Common myeloid progenitor, CD34-positive (primary cell): ENCODE results near the gene PCED1B.
A peak's percentile ranks its signal among the peaks of the same experiment; 100 is the strongest.
"Not testable (repeated sequence)": the region's sequence is repeated elsewhere in the genome, so short reads cannot be mapped to it uniquely, and the experiment has no call there.

Experiments
- CTCF ChIA-PET: fragments of 350-600 bp; sonication (Branson Sonifier 250); formaldehyde crosslinking; loops from one replicate; lab custom pipeline; 2021; ENCODE audit warnings: antibody characterized with exemption; lab: Charles Lee
- POLR2A ChIA-PET: fragments of 350-600 bp; sonication (Branson Sonifier 250); formaldehyde crosslinking; loops from one replicate; lab custom pipeline; 2021; ENCODE audit warnings: antibody characterized with exemption; lab: Charles Lee
- DNase-seq, 3 donors: peaks; one replicate each; pipeline versions ENCODE4 v3.0.0 to v3.0.0-alpha.2; 2013
- H3K27ac ChIP-seq, 2 experiments: 1 replicate in 1 of 2; 2 replicates in 1 of 2; pipeline ENCODE4 v1.7.0; 2013; ENCODE audit warnings: inconsistent platforms in 2 of 2, low read length in 2 of 2, mild to moderate bottlenecking in 2 of 2, low read depth in 1 of 2, moderate library complexity in 1 of 2; ENCODE audit not compliant: severe bottlenecking in 2 of 2, insufficient read depth in 1 of 2, poor library complexity in 1 of 2
- H3K27me3 ChIP-seq, 5 experiments: replicated peaks in 2 of 5; 1 replicate in 3 of 5; 2 replicates in 2 of 5; pipeline versions ENCODE4 v1.6.1 to v1.7.0; 2013; ENCODE audit warnings: low read length in 4 of 5, mild to moderate bottlenecking in 2 of 5, moderate library complexity in 2 of 5, inconsistent platforms in 1 of 5; ENCODE audit not compliant: insufficient read depth in 5 of 5, control insufficient read depth in 4 of 5
- H3K36me3 ChIP-seq, 4 experiments: 1 replicate in 2 of 4; 2 replicates in 2 of 4; pipeline versions ENCODE4 v1.6.1 to v1.7.0; 2013; ENCODE audit warnings: low read length in 3 of 4, control low read depth in 1 of 4, mild to moderate bottlenecking in 1 of 4; ENCODE audit not compliant: control insufficient read depth in 4 of 4, insufficient read depth in 4 of 4
- H3K4me1 ChIP-seq, 4 experiments: 1 replicate in 3 of 4; 2 replicates in 1 of 4; pipeline versions ENCODE4 v1.6.1 to v1.7.1; 2013; ENCODE audit warnings: low read length in 3 of 4, mild to moderate bottlenecking in 3 of 4, control low read depth in 1 of 4, inconsistent platforms in 1 of 4, moderate library complexity in 1 of 4; ENCODE audit not compliant: control insufficient read depth in 4 of 4, insufficient read depth in 4 of 4; ENCODE audit errors: control extremely low read depth in 1 of 4
- H3K4me3 ChIP-seq, 7 experiments: 1 replicate in 4 of 7; 2 replicates in 3 of 7; pipeline versions ENCODE4 v1.5.1 to v1.7.0; 2013; ENCODE audit warnings: mild to moderate bottlenecking in 7 of 7, low read length in 6 of 7, moderate library complexity in 6 of 7, inconsistent platforms in 2 of 7, low read depth in 2 of 7, control low read depth in 1 of 7; ENCODE audit not compliant: insufficient read depth in 4 of 7, control insufficient read depth in 1 of 7; ENCODE audit errors: extremely low read depth in 1 of 7
- H3K9me3 ChIP-seq, 5 experiments: 1 replicate in 4 of 5; 2 replicates in 1 of 5; pipeline versions ENCODE4 v1.6.1 to v1.7.1; 2013; ENCODE audit warnings: low read length in 4 of 5, mild to moderate bottlenecking in 2 of 5, inconsistent platforms in 1 of 5, low read depth in 1 of 5, moderate library complexity in 1 of 5; ENCODE audit not compliant: control insufficient read depth in 4 of 5, insufficient read depth in 2 of 5; ENCODE audit errors: control extremely low read depth in 1 of 5
- WGBS: methylation state at CpG from one replicate; pipeline ENCODE4 v1.1.5; 2013; ENCODE audit not compliant: insufficient coverage; 5-methylcytosine and 5-hydroxymethylcytosine counted together

Gene PCED1B

DNA sequence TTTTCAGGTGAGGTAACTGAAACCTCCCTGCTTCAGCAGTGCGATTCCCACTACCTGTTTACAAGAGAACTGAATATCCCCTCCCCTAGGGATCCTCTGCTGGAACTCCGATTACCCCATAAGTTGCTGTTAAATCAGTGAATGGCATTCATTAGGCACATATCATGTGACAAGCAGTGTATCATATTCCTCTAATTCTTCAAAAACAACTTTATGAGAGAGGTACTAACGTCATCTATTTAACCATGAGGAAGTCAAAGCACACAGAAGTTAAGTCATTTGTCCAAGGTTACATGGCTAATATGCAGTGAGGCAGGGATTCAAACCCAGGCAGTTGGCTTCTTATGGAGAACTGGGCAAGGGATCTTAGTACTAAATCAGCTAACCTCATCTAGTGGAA, 43.9 kb upstream of the PCED1B start:
- CTCF ChIA-PET, result interaction anchor here (1.6 kb wide), 1 partner anchor 15 kb away, joined by 4 read pairs; no protein-coding TSS in a partner anchor
- Histone ChIP-seq H3K4me3 (no peak overlapping the region), H3K27ac (no peak overlapping the region), H3K9me3 (no peaks in the 10 kb centered on the region), H3K27me3 (no peaks in the 10 kb centered on the region), H3K4me1 (peaks cover 0 to 10% (median 7%) of the 10 kb centered on the region in 4 experiments), H3K36me3 (no peaks in the 10 kb centered on the region)
- 93% methylated on average over 3 of the region's 3 CpGs for WGBS
- POLR2A ChIA-PET, result no interaction called here
- no peak for DNase-seq

DNA sequence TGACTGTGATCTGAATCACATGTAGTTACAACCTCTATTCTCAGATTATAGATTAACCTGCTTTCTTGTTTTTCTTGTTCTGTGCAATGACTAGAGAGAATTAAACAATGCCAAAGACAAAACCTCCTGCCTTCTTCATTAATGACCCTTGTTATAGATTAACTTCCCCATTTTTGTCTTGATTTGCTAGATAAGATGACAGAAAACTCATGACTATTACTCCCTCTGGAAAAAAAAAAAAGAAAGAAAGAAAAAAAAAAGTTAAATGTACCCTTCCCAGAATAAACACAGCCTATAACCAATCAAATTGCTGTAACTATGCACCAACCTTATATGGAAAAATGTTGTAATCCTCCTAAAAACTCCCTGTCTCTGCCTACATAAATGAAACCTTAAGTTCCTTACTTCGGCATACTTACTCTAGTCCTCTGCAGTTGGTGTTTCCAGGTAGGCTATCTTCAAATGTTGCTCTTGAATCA, 41.1 kb upstream of the PCED1B start:
- WGBS, result no CpG with 5 or more reads among the region's 1 CpG

DNA sequence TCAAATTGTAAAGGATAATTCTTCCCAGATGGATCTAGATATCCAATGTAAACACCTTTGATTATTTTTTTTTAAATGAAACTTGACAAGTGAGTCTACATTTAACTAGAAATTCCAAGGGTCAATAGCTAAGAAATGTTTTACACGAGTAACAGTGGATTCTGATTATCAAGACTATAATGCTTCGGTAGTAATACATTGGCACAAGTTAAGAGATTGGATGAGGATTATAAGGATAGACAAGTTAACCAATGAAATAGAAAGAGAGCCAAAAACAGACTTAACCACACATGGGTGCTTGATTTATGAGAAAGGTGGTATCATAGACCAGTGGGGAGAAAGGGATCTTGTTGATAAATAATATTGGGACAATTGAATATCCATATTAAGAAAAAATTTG, 40.3 kb upstream of the PCED1B start:
- Histone ChIP-seq H3K4me3 (no peak overlapping the region), H3K27me3 (no peaks in the 10 kb centered on the region), H3K4me1 (peaks cover 0 to 10% (median 5%) of the 10 kb centered on the region in 4 experiments), H3K36me3 (no peaks in the 10 kb centered on the region), H3K27ac (no peak overlapping the region), H3K9me3 (peaks cover 0 to 4% (median 0%) of the 10 kb centered on the region in 5 experiments)
- ChIA-PET POLR2A (no interaction called here), CTCF (interaction anchor here (1.2 kb wide), 1 partner anchor 613 kb away, joined by 3 read pairs; no protein-coding TSS in a partner anchor)
- DNase-seq, result no peak
- 100% methylated on average over 1 of the region's 2 CpGs for WGBS

More for the DNA sequence above, 41.1 kb upstream of the PCED1B start:
- no peak overlapping the region for H3K27ac ChIP-seq
- no peaks in the 10 kb centered on the region for H3K27me3 ChIP-seq
- peaks cover 0 to 4% (median 0%) of the 10 kb centered on the region in 5 experiments for H3K9me3 ChIP-seq
- CTCF ChIA-PET, result interaction anchor here (1.1 to 1.9 kb wide), 3 partner anchors 13 to 614 kb away, joined by 3 to 4 read pairs (median 3); no protein-coding TSS in a partner anchor
- no peaks in the 10 kb centered on the region for H3K36me3 ChIP-seq
- POLR2A ChIA-PET, result no interaction called here
- peak; percentile 11 to 60 (median 49) for DNase-seq
- peak overlapping the region in 1 of 7 experiments; percentile 23 for H3K4me3 ChIP-seq
- peaks cover 0 to 10% (median 7%) of the 10 kb centered on the region in 4 experiments for H3K4me1 ChIP-seq

DNA sequence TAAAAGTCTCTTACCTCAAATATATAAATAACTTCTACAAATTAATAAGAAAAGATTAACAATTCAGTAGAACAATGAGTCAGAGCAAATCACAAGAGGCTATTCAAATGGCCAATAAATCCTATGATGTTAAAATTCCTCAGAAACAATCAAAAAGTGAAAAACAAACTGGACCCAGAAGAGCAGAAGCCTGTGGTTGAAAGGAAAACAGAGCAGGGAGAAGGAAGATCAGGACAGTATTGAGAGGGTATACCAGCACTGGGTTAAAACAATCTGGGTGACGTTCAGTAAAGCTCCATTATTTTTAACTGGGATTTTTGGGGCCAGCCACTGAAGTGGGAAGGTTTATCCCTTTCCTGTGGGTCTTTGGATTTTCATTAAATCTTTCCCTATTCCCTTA, 39.7 kb upstream of the PCED1B start:
- DNase-seq, result no peak
- CTCF ChIA-PET, result interaction anchor here (0.7 to 1.3 kb wide), 2 partner anchors 31 to 358 kb away, joined by 3 read pairs; no protein-coding TSS in a partner anchor
- H3K4me1 ChIP-seq, result peaks cover 0 to 8% (median 5%) of the 10 kb centered on the region in 4 experiments
- peaks cover 0 to 4% (median 0%) of the 10 kb centered on the region in 5 experiments for H3K9me3 ChIP-seq
- H3K4me3 ChIP-seq, result no peak overlapping the region
- no peaks in the 10 kb centered on the region for H3K27me3 ChIP-seq
- WGBS, result 100% methylated on average over 1 of the region's 1 CpG
- no peaks in the 10 kb centered on the region for H3K36me3 ChIP-seq
- POLR2A ChIA-PET, result no interaction called here
- H3K27ac ChIP-seq, result no peak overlapping the region

DNA sequence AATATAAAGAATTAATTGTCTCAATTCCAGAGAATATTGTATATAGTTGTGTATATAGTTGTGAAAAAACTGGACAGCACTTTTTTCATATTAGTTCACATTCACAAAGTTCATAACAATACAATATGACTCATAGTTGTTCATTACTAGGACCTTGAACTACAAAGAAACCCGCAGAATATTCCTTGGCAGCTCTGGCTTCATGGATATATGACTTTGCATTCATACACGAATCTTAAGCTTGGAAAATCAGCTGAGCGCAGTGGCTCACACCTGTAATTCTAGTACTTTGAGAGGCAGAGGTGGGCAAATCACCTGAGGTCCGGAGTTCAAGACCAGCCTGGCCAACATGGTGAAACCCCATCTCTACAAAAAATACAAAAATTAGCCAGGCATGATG, 38.1 kb upstream of the PCED1B start:
- ChIA-PET POLR2A (no interaction called here), CTCF (interaction anchor here (1.5 to 1.7 kb wide), 2 partner anchors 9 kb away, joined by 3 to 5 read pairs; no protein-coding TSS in a partner anchor)
- WGBS, result 100% methylated on average over 3 of the region's 4 CpGs
- no peaks in the 10 kb centered on the region for H3K36me3 ChIP-seq
- no peak overlapping the region for H3K27ac ChIP-seq
- no peak overlapping the region for H3K4me3 ChIP-seq
- H3K9me3 ChIP-seq, result peaks cover 0 to 4% (median 0%) of the 10 kb centered on the region in 5 experiments
- H3K27me3 ChIP-seq, result no peaks in the 10 kb centered on the region
- DNase-seq, result no peak
- H3K4me1 ChIP-seq, result peaks cover 0 to 8% (median 5%) of the 10 kb centered on the region in 4 experiments

- ChIA-PET CTCF (no interaction called here), POLR2A (no interaction called here)
- Histone ChIP-seq H3K9me3 (peaks cover 0 to 23% (median 8%) of the 10 kb centered on the region in 5 experiments), H3K4me3 (no peak overlapping the region), H3K36me3 (no peaks in the 10 kb centered on the region), H3K27ac (no peak overlapping the region), H3K27me3 (no peaks in the 10 kb centered on the region), H3K4me1 (no peaks in the 10 kb centered on the region)
- no peak for DNase-seq
Observed at GRCh38 chr12:47048541-47048940, 30.9 kb upstream of the PCED1B start.

DNA sequence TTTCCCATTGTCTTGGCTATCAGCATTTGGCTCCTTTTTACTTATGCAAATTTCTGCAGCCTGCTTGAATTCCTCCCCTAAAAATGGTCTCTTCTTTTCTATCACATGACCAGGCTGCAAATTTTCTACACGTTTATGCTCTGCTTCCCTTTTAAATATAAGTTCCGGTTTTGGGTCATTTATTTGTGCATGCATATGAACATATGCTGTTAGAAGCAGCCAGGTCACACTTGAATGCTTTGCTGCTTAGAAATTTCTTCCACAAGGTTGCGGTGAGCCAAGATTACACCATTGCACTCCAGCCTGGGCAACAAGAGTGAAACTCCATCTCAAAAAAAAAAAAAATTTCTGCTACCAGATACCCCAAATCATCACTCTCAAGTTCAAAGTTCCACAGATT, 28.1 kb upstream of the PCED1B start:
- H3K27me3 ChIP-seq, H3K36me3 ChIP-seq, DNase-seq, POLR2A ChIA-PET, H3K27ac ChIP-seq, H3K4me3 ChIP-seq, H3K4me1 ChIP-seq: not testable (repeated sequence)
- CTCF ChIA-PET, result interaction anchor here (1.5 kb wide), 1 partner anchor 18 kb away, joined by 4 read pairs; no protein-coding TSS in a partner anchor
- peaks cover 0 to 25% (median 10%) of the 10 kb centered on the region in 5 experiments for H3K9me3 ChIP-seq
- WGBS, result 92% methylated on average over 3 of the region's 3 CpGs
